ENCODE data around the gene GIMAP2.

The GIMAP2 gene

DNA sequence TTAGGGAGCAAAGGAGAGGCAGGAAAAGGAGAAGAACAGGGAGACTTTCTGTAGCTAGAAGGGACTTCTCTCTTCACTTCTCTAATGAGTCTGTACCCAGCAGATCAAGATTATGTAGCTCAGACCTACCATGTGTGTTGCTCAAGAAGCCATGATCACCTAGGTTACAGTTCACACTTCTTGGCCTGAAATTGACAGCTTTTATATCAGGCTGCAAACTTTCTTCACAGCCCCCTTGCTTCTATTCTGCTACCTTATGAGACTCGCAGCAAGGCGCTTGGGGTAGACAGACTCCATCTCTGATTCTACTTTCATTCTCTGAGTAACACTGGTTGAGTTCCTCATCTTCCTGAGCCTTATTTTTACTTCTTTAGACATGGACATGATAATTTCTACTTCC lies 19.6 kb upstream of the GIMAP2 start:
- Histone ChIP-seq H3K4me1 (ENCODE audit: control insufficient read depth, insufficient read depth, low read length) (no peaks in the 10 kb centered on the region), H3K36me3 (ENCODE audit: control insufficient read depth in 2 of 2, insufficient read depth in 1 of 2, low read length in 2 of 2) (no peaks in the 10 kb centered on the region), H3K27ac (ENCODE audit: extremely low read depth, low read depth, low read length) (no peak overlapping the region), H3K4me3 (ENCODE audit: low read depth, low read length) (no peak overlapping the region), H3K9me3 (ENCODE audit: control insufficient read depth, insufficient read depth, low read depth, low read length) (no peaks in the 10 kb centered on the region)
- POLR2A ChIA-PET: no interaction called here
- CTCF ChIA-PET: interaction anchor here (0.6 kb wide), 1 partner anchor 113 kb away, joined by 5 read pairs; no protein-coding TSS in a partner anchor
- TF ChIP-seq ZNF311 (tag by site-specific recombination; IDR thresholded peaks at IDR 0.05; ENCODE audit: borderline replicate concordance): no peak

DNA sequence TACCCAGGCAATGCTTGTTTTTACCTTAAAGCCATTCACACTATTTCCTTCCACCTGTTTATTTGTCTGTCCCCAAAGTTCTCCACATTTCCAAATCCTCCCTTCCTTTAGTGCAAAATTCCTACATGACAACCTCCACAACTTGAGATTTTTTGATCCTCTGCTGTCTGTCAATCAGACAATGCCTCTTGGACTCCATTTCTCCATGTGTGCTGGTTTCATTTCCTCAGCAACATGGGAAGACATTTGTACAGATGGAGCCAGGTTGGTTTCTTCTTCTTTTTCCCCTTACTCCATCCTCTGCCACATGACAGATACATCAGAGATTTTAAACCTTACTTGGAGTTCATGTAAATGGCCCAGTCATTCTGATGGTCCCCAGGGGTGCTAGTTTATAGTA lies 19.1 kb upstream of the GIMAP2 start:
- TF ChIP-seq OSR2 (tag by site-specific recombination; IDR thresholded peaks at IDR 0.05) (no peak), KLF8 (tag by site-specific recombination; IDR thresholded peaks at IDR 0.05) (no peak), ZNF366 (tag by site-specific recombination; conservative IDR thresholded peaks at IDR 0.05) (no peak)
- Histone ChIP-seq H3K9me3 (ENCODE audit: control insufficient read depth, insufficient read depth, low read depth, low read length) (no peaks in the 10 kb centered on the region), H3K4me3 (ENCODE audit: low read depth, low read length) (no peak overlapping the region), H3K27ac (ENCODE audit: extremely low read depth, low read depth, low read length) (no peak overlapping the region), H3K4me1 (ENCODE audit: control insufficient read depth, insufficient read depth, low read length) (no peaks in the 10 kb centered on the region), H3K36me3 (ENCODE audit: control insufficient read depth in 2 of 2, insufficient read depth in 1 of 2, low read length in 2 of 2) (no peaks in the 10 kb centered on the region)
- POLR2A ChIA-PET: no interaction called here
- CTCF ChIA-PET: no interaction called here

DNA sequence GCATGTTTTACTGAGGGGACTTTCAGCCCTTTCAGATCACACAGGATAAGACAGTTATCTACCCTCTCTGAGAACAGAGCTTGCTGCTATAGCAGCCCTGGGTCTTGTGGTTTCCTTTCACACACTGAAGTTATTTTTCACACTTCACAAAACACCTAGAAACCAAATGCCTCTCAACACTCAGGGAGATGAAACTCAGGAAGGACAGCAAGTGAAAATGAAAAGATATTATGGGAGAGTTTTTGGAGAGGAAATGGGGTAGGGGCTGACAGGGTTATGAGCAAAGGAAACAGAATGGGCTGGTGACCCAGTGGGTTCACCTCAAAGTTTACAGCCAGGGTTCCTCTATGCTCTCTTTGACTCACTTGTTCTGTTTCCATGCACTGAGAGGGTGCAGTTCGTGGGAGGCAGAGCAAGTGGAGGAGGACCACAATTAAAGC lies 17.0 kb upstream of the GIMAP2 start:
- POLR2A ChIA-PET: no interaction called here
- Histone ChIP-seq H3K27ac (ENCODE audit: extremely low read depth, low read depth, low read length) (no peak overlapping the region), H3K9me3 (ENCODE audit: control insufficient read depth, insufficient read depth, low read depth, low read length) (no peaks in the 10 kb centered on the region), H3K36me3 (ENCODE audit: control insufficient read depth in 2 of 2, insufficient read depth in 1 of 2, low read length in 2 of 2) (no peaks in the 10 kb centered on the region), H3K4me3 (ENCODE audit: low read depth, low read length) (no peak overlapping the region), H3K4me1 (ENCODE audit: control insufficient read depth, insufficient read depth, low read length) (no peaks in the 10 kb centered on the region)
- CTCF ChIA-PET: no interaction called here
- no peak for TF ChIP-seq ZNF174 (tag by site-specific recombination; IDR thresholded peaks at IDR 0.05)
- TF ChIP-seq ZNF571 (tag by site-specific recombination; IDR thresholded peaks at IDR 0.05): no peak
- TF ChIP-seq YY1 (tag by site-specific recombination; IDR thresholded peaks at IDR 0.05): no peak
- no peak for TF ChIP-seq MYNN (tag by site-specific recombination; IDR thresholded peaks at IDR 0.05; ENCODE audit: borderline replicate concordance)
- no peak for TF ChIP-seq KLF16 (tag by site-specific recombination; IDR thresholded peaks at IDR 0.05)
- TF ChIP-seq MEIS1 (CRISPR knock-in tag; IDR thresholded peaks at IDR 0.05; ENCODE audit: borderline replicate concordance): no peak
- TF ChIP-seq, protein P1, sequence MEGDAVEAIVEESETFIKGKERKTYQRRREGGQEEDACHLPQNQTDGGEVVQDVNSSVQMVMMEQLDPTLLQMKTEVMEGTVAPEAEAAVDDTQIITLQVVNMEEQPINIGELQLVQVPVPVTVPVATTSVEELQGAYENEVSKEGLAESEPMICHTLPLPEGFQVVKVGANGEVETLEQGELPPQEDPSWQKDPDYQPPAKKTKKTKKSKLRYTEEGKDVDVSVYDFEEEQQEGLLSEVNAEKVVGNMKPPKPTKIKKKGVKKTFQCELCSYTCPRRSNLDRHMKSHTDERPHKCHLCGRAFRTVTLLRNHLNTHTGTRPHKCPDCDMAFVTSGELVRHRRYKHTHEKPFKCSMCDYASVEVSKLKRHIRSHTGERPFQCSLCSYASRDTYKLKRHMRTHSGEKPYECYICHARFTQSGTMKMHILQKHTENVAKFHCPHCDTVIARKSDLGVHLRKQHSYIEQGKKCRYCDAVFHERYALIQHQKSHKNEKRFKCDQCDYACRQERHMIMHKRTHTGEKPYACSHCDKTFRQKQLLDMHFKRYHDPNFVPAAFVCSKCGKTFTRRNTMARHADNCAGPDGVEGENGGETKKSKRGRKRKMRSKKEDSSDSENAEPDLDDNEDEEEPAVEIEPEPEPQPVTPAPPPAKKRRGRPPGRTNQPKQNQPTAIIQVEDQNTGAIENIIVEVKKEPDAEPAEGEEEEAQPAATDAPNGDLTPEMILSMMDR (tag by site-specific recombination; IDR thresholded peaks at IDR 0.05): no peak

DNA sequence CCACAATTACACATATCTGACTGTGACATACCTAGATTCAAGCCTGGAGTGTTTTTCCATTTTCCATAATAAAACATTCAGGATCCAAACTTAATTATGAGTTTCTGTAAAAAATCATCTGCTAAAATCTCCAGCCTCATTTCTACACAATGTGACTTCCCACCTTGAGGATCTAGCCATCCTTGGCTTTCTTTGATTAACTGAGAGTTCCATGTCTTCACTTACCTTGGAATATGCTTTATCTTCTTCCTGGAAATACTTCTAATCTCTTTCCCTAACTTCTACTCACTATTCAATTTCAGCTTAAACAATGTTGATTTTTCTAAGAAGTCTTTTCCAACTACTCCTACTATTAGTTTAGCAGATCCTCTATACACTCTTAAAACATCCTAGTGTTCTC lies 16.5 kb upstream of the GIMAP2 start:
- Histone ChIP-seq H3K4me3 (ENCODE audit: low read depth, low read length) (no peak overlapping the region), H3K4me1 (ENCODE audit: control insufficient read depth, insufficient read depth, low read length) (no peaks in the 10 kb centered on the region), H3K9me3 (ENCODE audit: control insufficient read depth, insufficient read depth, low read depth, low read length) (no peaks in the 10 kb centered on the region), H3K36me3 (ENCODE audit: control insufficient read depth in 2 of 2, insufficient read depth in 1 of 2, low read length in 2 of 2) (no peaks in the 10 kb centered on the region), H3K27ac (ENCODE audit: extremely low read depth, low read depth, low read length) (no peak overlapping the region)
- no peak for TF ChIP-seq ZNF157 (tag by site-specific recombination; IDR thresholded peaks at IDR 0.05)
- TF ChIP-seq BCL11A (tag by site-specific recombination; IDR thresholded peaks at IDR 0.05; ENCODE audit: low read depth): no peak
- TF ChIP-seq MYNN (tag by site-specific recombination; IDR thresholded peaks at IDR 0.05; ENCODE audit: borderline replicate concordance): no peak
- TF ChIP-seq, protein P2, sequence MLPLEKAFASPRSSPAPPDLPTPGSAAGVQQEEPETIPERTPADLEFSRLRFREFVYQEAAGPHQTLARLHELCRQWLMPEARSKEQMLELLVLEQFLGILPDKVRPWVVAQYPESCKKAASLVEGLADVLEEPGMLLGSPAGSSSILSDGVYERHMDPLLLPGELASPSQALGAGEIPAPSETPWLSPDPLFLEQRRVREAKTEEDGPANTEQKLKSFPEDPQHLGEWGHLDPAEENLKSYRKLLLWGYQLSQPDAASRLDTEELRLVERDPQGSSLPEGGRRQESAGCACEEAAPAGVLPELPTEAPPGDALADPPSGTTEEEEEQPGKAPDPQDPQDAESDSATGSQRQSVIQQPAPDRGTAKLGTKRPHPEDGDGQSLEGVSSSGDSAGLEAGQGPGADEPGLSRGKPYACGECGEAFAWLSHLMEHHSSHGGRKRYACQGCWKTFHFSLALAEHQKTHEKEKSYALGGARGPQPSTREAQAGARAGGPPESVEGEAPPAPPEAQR (tag by site-specific recombination; IDR thresholded peaks at IDR 0.05): no peak
- CTCF ChIA-PET: no interaction called here
- POLR2A ChIA-PET: no interaction called here
